Loucy (cell line): ENCODE measurements around the gene MRS2.
"Not testable (repeated sequence)": the region's sequence is repeated elsewhere in the genome, so short reads cannot be mapped to it uniquely, and the experiment has no call there.

Source experiments
- H2AFZ ChIP-seq: fragments of 200-600 bp; sonication (generic); 2 replicates; pipeline ENCODE4 v1.6.0; 2016; ENCODE audit warnings: antibody characterized with exemption, mild to moderate bottlenecking, low read length, moderate library complexity
- H3F3A ChIP-seq: fragments of 200-600 bp; 2 replicates; pipeline ENCODE4 v1.6.0; 2016; ENCODE audit warnings: antibody characterized with exemption, low read depth, mild to moderate bottlenecking
- H3K27me3 ChIP-seq: fragments of 200-600 bp; sonication (generic); 2 replicates; pipeline ENCODE4 v1.6.1; 2014; ENCODE audit warnings: low read length, mild to moderate bottlenecking; ENCODE audit not compliant: insufficient read depth, poor library complexity, severe bottlenecking
- H3K36me3 ChIP-seq: fragments of 200-600 bp; sonication (generic); 2 replicates; pipeline ENCODE4 v1.6.1; 2016; ENCODE audit warnings: low read length; ENCODE audit not compliant: insufficient read depth
- H3K4me1 ChIP-seq: fragments of 200-600 bp; sonication (generic); 2 replicates; pipeline ENCODE4 v1.5.1; 2014; ENCODE audit warnings: low read length, mild to moderate bottlenecking; ENCODE audit not compliant: insufficient read depth, poor library complexity, severe bottlenecking
- H3K4me2 ChIP-seq: fragments of 200-600 bp; sonication (generic); 2 replicates; pipeline ENCODE4 v1.6.0; 2014; ENCODE audit warnings: antibody characterized with exemption, low read length, low read depth, mild to moderate bottlenecking; ENCODE audit not compliant: poor library complexity, severe bottlenecking
- H3K4me3 ChIP-seq: fragments of 200-600 bp; sonication (generic); 2 replicates; pipeline ENCODE4 v1.5.1; 2014; ENCODE audit warnings: low read length, mild to moderate bottlenecking, mixed read lengths; ENCODE audit not compliant: poor library complexity, severe bottlenecking
- H3K79me2 ChIP-seq: fragments of 200-600 bp; sonication (generic); 2 replicates; pipeline ENCODE4 v1.6.1; 2014; ENCODE audit warnings: low read length; ENCODE audit not compliant: insufficient read depth
- H3K9ac ChIP-seq: fragments of 200-600 bp; sonication (generic); 2 replicates; pipeline ENCODE4 v1.6.0; 2014; ENCODE audit warnings: mild to moderate bottlenecking, low read depth, low read length, moderate library complexity; ENCODE audit not compliant: poor library complexity, severe bottlenecking
- H3K9me2 ChIP-seq: fragments of 200-600 bp; sonication (generic); replicated peaks from 2 replicates; pipeline ENCODE4 v1.6.1; 2016; ENCODE audit warnings: low read depth, low read length, mixed read lengths
- H3K9me3 ChIP-seq: fragments of 200-600 bp; sonication (generic); 2 replicates; pipeline ENCODE4 v1.6.1; 2014; ENCODE audit warnings: mild to moderate bottlenecking, antibody characterized with exemption, low read length, low read depth; ENCODE audit not compliant: insufficient read depth
- H4K20me1 ChIP-seq: fragments of 200-600 bp; sonication (generic); 2 replicates; pipeline ENCODE4 v1.6.0; 2014; ENCODE audit warnings: antibody characterized with exemption, low read length, mild to moderate bottlenecking; ENCODE audit not compliant: insufficient read depth, poor library complexity, severe bottlenecking
- CTCF ChIP-seq: fragments of 200-600 bp; sonication (generic); conservative IDR thresholded peaks from 2 replicates; pipeline ENCODE4 v1.5.1; 2014; ENCODE audit warnings: mild to moderate bottlenecking, antibody characterized with exemption, low read length
- EZH2phosphoT487 ChIP-seq: fragments of 200-600 bp; IDR thresholded peaks from 2 replicates; pipeline ENCODE4 v1.6.1; 2018; ENCODE audit warnings: antibody characterized with exemption, mild to moderate bottlenecking, moderate library complexity, borderline replicate concordance

The MRS2 gene

DNA sequence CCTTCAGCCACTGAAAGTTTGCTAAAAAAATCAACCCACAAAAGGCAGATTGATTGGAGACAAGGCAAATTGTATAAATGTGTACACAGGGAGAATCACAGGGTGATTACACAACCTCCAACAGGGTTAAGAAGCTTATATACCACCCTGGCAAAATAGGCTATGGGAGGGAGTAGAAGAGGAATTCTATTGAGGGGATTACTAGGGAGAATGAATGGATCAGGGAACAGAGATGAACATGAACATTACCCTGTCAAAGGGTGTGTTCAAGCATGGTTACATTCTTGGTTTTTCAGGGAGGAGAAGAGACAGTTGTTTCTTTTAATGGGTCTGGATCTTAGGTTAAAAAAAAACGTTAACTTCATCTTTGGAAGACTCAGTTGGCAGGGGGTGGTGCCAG is 5.1 kb upstream of the MRS2 start:
- Histone ChIP-seq H3K36me3 (no peaks in the 10 kb centered on the region), H3K4me1 (peaks cover 7% of the 10 kb centered on the region)

DNA sequence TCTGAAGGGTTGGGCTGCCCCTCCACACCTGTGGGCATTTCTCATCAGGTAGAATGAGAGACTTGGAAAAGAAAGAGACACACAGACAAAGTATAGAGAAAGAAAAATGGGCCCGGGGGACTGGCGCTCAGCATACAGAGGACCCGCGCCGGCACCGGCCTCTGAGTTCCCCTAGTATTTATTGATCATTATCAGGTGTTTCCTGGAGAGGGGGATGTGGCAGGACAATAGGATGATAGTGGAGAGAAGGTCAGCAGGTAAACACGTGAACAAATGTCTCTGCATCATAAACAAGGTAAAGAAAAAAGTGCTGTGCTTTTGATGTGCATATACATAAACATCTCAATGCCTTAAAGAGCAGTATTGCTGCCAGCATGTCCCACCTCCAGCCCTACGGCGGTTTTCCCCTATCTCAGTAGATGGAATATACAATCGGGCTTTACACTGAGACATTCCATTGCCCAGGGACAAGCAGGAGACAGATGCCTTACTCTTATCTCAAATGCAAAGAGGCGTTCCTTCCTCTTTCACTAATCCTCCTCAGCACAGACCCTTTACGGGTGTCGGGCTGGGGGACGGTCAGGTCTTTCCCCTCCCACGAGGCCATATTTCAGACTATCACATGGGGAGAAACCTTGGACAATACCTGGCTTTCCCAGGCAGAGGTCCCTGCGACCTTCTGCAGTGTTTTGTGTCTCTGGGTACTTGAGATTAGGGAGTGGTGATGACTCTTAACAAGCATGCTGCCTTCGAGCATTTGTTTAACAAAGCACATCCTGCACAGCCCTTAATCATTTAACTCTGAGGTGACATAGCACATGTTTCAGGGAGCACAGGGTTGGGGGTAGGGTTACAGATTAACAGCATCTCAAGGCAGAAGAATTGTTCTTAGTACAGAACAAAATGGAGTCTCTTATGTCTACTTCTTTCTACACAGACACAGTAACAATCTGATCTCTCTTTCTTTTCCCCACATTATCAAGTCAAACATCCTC is 2.4 kb upstream of the MRS2 start:
- not testable (repeated sequence) for H3F3A ChIP-seq, H3K9me3 ChIP-seq, H3K9ac ChIP-seq, H3K4me2 ChIP-seq, H3K4me3 ChIP-seq, H2AFZ ChIP-seq, H3K36me3 ChIP-seq, H3K9me2 ChIP-seq
- Histone ChIP-seq H3K4me1 (peaks cover 26% of the 10 kb centered on the region), H4K20me1 (peaks cover 17% of the 10 kb centered on the region), H3K27me3 (peaks cover 20% of the 10 kb centered on the region), H3K79me2 (peaks cover 29% of the 10 kb centered on the region)

More for the DNA sequence above, 5.1 kb upstream of the MRS2 start:
- Histone ChIP-seq H3K4me3 (no peak overlapping the region), H3K79me2 (peaks cover 3% of the 10 kb centered on the region; the same call in 1 of the 2 replicates), H3K9ac (no peak overlapping the region), H3K27me3 (peaks cover 20% of the 10 kb centered on the region), H3K4me2 (no peak overlapping the region), H3F3A (no peaks in the 10 kb centered on the region), H2AFZ (no peak overlapping the region), H4K20me1 (no peaks in the 10 kb centered on the region), H3K9me2 (no peaks in the 10 kb centered on the region), H3K9me3 (no peaks in the 10 kb centered on the region; the same call in 1 of the 2 replicates)
- TF ChIP-seq EZH2phosphoT487 (no peak), CTCF (no peak)

DNA sequence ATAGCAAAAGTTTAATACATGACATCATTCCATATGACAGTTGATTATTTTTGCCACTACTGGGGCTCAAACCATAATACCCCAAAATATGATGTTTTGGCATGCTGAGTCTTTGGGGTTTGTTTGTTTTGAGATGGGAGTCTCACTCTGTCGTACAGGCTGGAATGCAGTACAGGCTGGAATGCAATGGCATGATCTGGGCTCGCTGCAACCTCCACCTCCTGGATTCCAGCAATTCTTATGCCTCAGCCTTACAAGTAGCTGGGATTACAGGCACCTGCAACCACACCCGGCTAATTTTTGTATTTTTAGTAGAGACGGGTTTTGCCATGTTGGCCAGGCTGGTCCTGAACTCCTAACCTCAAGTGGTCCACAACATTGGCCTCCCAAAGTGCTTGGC is 1.3 kb upstream of the MRS2 start:
- no peak overlapping the region for H3K9ac ChIP-seq

More for the DNA sequence above, 1.3 kb upstream of the MRS2 start:
- Histone ChIP-seq H2AFZ (peak overlapping the region; percentile 81; the same call in 1 of the 2 replicates), H3K4me2 (no peak overlapping the region), H4K20me1 (peaks cover 17% of the 10 kb centered on the region), H3K36me3 (no peaks in the 10 kb centered on the region), H3K4me1 (peaks cover 28% of the 10 kb centered on the region), H3K9me3 (no peaks in the 10 kb centered on the region; the same call in 1 of the 2 replicates), H3K27me3 (peaks cover 16% of the 10 kb centered on the region), H3K4me3 (no peak overlapping the region), H3K79me2 (peaks cover 37% of the 10 kb centered on the region), H3K9me2 (no peaks in the 10 kb centered on the region), H3F3A (no peaks in the 10 kb centered on the region)
- TF ChIP-seq CTCF (no peak), EZH2phosphoT487 (no peak)
